HG02763 (cell line): Measurements from ENCODE around the gene PDGFC.

Source experiments
- ATAC-seq: cut with Tn5 transposase; IDR thresholded peaks from one replicate; pipeline ENCODE4 v1.9.1; 2021; ENCODE audit warnings: mild to moderate bottlenecking, moderate library complexity; ENCODE audit not compliant: unreplicated experiment

PDGFC gene

DNA sequence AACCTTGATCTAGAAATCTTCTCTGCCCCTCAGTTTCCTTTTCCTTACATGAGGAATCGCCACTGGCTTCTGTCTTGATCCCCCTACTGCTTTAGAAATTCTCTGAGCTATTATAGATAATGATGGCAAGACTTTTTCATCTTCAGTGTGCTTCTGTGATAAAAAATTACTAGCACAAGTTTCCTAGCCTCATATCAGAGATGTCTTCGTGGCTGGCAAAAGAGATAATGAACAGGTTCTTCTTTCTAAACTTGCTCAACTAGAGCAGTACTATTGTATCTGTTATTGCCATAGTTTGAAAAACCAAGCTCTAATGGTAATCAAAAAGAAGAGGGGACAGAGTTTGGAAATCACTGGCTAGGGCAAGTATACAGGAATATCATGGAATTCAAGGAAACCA is 4.1 kb upstream of the PDGFC start:
- no peak for ATAC-seq

DNA sequence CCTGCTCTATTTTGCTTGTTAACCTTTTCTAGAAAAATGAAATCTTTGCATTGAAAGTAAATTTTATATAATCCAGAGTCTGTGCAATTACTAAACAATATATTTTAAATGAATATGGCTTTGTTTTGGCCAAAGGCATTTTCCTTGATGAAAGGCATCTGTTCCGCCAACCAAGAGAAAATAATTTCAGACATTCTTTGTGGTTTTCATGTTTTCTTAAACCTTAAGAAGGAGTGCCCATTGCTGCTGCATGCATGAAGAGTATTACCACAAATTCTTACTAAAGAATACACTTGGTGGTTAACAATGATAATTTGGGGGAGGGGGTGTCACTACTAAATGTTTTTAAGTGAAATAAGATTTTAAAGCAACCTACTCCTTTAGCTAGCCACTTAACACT is 2.7 kb upstream of the PDGFC start:
- no peak for ATAC-seq

DNA sequence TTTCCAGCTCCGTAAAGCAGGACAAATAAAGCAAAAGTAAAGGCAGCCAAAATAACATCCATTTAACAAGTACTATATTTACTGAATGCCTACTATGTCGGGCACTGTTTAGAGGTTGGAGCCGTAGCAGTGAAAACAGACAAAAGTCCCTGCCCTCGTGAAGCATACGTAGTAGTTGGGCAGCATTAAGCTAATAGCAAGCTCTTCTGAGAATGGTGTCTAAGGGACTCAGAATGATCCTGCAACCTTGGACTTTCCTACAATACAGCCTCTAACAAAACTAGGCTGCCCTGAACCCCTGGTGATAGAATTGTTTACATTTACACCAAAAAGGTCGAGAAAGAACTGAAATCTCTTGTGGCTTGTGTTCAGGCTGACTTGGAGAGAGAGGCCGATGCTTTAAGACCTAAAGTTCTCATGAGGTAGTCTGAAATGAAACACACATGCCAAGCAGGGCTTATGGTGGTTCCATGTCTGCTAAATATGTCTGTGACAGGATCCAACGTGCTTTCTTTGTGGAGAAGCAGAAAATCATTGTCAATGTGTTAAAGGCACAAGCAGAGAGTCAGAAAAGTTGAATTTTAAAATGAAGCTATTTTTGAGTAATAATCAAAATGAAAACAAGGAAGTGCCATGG is 898 bp upstream of the PDGFC start:
- no peak for ATAC-seq

DNA sequence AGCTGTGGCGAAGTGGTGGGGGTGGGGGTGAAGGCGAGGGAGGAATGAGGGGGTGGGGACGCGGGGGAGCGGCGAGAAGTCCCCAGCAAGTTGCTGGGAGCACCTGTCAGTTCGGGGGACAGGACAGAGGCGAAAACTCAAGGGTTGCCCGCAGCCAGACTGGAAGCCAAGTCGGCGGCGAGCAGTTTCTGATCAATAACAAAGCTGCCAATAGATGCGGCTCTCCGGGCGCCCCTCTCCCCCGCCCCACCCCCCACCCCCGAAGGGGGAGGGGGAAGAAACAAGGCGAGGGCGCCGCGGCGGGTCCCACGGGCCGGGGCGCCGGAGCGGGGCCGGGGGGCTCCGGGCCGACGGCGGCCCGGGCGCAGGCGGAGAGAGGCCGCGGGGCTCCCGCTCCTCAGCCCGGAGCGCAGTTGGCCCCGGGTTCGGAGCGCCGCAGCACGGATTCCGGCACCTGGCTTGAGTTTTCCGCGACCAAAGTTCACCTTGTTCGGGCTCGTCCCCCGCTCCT is 379 bp downstream of the PDGFC start:
- no peak for ATAC-seq

DNA sequence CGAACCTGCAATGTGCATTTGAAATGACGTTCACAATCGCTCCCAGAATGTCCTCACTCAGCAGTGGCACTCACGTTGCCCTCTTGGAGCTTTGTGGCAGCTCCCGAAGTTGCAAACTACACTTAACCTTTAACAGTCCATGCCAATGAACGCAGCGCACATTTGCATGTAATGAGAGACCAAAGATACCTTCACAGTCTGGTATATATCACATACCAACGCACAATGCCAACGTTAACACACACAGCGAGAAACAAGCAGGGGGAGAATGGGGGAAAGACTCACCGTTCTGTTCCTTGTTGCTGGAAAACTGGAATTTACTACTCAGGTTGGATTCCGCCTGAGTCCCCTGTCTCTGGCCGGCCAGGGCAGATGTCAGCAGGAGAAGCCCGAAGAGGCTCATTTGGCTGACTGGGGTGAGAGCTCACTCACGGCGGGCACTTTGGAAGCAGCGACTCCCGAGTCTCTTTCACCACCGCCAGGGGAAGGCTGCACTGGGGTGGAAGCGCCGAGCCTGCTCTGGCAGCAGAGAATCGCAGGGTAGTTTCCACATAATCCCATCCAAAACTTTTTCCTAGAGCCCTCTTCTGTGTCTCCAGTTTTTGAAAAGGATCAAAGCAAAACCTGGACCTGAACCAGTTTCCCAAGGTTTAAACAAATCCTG is 966 bp downstream of the PDGFC start:
- no peak for ATAC-seq

DNA sequence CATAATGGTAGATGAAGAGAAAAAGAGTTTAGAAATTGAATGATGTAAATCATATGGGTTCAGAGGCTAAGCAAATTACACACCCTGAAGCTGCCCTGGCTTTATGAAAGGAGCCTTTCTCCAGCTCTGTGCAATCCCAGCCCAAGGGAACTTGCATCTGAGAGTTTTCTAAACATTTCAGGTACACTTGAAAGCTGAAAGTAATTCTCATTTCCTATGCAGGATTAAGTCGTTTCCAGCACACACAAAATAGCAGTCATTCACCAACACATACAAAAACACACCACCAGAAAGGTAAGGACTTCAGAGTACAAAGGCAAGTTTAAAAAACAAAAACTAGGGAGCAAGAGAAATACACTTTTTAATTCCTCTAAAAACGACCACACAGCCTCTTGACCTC is 1.7 kb downstream of the PDGFC start:
- no peak for ATAC-seq

DNA sequence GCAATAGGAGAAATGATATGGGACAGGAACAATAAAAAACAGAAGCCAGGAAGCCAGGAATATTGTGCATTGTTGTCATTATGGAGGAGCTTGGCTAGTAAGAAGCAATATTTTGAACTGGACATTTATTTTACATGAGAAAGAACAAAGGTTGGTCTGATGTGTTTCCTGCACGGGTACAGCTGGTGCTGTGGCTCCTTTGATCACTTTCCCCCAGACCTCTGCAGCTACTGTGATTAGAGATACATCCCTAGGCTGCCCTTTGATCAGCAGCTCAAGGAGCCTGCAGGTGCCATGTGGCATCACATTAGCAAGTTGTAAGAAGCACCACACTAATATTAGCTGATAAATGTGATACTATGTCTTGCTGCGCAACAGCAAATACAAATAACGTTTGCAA is 2.5 kb downstream of the PDGFC start:
- ATAC-seq, result no peak

DNA sequence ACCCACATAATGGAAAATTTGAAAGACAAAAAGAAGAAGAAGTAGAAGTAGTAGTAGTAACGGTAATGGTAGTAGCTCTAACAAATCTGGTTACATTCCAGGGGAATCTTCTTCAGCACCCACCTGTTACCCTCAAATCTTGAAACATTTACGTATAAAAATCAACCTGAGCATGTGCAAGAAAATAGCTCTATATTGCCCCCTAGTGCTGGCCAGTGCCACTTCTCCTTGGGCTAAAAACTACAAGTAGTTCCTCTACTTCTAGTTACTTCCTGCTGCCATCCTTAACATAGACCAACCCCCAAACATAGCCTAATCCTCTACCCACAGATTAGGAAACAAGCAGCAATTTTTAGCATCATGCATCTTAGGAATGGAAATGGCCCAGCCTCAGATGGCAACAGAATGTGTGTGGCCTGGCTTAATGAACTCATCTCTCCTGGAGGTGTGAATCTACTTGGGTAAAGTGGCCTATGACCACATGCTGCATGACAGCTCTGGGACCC is 3.1 kb downstream of the PDGFC start:
- peak; percentile 44 for ATAC-seq

DNA sequence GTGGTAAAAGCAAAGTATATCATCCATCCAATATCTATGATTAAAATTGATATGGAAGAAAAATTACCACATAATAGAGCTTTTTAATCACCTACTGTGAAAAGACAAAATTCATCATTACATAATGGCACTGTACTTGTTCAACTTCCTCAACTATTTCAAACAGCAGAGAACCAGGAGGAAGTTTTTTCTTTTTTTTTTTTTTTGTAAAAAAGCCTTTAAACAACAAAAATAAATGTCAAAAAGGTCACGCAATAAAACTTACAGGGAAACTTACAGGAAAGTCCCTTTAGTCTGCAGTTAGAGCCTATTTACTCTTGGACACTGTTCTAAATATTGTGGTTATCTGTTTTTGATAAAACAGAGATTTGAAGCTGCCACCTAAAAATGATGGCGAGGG is 4.8 kb downstream of the PDGFC start:
- no peak for ATAC-seq

DNA sequence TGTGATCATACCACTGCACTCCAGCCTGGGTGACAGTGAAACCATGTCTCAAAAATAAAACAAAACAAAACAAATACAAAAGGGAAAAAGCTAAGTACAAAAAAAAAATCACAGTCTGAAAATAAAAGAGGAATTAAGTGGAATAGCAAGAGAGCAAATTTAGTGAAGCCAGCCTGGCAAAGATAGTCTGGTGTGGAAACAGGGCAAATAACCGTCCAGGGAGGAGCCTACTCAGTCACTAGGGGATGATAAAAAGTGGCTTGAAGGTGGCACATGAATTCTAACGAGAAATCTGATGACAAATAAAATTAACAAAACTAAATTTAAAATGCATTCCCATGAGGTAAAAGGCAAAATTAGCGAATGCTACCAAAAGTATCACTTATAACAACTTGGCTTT is 8.2 kb downstream of the PDGFC start:
- no peak for ATAC-seq

DNA sequence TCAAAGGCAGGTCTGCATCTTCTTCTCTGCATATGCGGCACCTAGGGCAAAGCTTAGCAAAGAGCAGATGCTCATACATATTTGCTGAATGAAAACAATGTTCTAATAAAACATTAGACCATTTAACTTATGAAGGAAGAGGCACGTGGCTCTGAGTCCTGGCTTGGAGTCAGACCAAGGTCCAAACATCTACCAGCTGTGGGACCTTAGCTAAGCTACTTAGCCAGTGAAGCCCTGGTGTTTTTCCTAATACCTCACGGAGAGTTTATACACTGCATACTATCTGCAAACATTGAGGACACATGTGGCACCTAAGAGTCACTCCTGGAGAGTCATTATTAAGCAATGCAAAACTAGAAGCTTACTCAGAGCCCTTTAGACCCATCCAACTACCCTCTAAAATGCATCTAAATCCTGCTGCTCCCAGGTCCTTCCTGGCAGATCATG is 9.0 kb downstream of the PDGFC start:
- no peak for ATAC-seq

DNA sequence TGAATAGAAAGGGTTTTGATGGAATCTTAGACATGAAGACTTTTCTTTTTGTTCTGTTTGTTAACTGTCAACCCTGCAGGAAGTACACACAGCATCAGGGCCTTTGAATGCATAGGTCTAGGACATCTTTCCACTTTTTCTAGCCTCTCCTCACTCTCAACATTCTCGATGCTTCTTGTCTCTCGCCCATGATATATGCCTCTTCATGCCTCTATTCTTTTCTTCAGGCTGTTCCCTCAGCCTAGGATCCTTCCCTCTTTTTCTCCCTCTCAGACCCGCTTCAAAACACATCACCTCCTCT is 9.6 kb downstream of the PDGFC start:
- ATAC-seq, result no peak

DNA sequence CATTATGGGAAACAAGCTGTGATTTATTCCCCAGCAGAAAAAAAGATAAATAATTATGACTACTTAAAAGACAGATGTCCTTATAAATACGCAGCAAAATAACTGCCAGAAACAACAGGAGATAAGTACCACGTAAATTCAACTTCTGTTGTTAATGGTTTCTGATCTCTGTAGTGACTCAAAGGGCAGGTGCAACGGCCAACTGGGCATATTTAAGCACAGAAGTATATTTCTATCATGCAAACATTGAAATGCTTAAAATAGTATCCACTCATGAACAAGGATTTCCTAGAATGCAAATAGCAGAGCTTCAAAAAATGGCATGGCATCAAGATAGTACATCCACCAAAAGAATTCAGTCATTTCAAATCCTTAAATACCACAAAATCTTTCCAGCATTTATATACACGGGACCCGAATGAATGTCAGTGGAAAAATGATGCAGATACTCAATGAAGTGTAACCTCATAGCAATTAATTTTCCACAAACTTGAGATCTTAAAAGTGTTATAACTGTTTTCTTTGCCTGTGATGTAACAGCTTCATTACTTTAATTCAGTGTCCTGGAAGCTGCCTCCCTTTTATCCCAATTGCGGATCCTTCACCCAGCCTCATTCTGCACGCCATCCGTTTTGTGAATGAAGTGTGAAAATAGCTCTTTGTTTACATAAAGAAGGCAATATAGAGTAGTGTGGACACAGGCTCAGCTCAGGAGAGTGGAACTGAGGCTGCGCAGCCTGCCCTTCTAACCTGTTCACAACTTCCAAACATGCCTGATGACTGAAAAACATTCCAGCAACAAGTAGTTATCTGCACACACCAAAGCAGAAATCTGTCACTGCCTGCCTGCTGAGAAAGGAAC is 10.2 kb downstream of the PDGFC start:
- no peak for ATAC-seq

DNA sequence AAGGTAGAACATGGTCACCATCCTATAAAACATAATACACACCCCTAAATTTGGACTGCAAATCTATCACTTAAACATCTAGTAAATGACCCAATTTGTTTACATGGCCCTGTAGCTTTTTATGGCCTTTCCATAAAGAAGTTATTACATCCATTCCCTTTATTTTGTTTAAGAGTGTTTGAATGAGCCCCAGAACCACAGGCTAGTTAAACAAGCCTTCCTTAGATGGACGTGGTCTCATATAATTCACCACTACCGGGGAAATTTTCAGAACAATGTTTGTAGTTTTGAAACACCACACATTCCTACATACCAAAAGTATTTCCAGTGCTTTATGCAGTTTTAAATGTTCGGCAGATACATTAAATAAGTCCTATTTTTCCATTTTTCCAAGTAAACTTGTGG is 12.3 kb downstream of the PDGFC start:
- no peak for ATAC-seq

DNA sequence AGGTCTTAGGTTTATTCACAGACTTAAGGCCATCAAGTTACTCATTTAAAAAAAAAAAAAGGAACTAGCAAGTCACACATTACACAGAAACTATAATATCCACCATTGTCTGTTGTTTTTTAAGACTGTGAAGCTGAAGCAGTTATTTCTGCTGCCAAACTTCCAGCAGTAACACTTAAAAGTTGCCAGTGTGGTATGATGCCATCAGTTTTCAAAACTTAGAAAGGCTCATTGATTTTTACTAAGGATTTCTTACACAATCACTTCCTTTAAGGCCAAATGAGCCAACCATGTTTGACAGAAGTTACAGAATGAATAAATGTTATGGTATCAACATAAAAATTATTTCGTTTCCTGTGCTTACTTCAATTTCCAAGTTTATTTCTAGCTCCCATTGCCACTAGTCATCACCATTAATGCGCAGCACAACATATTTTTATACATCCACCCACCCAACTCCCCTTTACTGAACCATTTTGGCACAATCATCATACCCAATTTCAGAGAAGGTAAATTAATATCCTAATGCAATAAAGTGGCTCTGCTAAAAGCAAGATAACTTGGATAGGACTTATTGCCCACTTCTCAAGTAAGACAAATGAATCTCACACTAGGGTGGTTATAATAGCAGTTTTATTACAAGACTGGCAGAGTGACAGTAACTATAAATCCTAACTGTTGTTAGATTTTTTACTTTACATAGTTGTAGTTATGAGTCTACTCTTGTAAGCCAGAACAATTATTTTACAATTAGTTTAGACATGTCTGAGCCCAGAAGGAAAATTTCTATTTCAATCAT is 13.1 kb downstream of the PDGFC start:
- no peak for ATAC-seq

DNA sequence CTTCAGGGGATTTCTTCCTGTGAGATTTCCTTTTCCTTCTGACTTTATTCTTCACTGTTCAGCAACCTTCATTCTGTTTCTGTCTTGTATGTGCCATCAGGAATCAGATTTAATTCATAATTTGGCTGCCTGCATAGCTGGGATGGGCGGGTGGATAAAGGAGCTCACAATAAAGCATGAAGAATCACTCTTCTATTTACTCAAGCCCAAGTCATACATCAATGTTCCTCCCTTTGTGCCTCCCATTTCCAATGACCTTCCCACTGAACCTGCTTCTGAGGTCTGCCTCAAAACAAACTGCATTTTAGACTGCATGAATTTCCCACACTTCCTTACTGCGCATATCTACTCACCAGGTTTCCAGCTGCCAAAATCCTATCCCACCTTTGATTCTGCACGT is 14.0 kb downstream of the PDGFC start:
- ATAC-seq, result no peak

DNA sequence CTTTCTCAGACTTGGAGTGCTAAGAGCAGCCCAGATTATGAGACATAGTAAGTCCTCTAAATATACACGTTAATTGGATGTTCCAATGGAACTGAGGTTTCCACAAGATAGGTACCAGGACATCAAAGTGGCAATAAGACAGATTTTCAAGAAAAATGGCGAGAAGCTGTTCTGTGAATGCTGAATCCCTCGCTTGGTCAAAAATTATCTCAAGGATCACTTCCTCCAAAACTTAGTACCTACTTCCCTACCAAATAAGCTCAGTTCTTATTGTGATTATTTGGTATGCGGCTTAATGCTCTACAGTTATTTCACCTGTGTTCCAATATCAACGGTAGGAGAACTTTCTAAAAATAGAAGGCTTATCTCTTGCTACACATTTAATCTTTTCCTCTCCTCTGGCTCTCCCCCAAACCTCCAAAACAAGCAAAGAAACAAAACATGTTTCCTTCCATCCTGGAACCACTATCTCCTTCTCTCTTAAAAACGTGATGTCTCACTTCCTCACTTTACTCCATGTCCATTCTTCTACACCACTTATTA is 14.7 kb downstream of the PDGFC start:
- no peak for ATAC-seq

DNA sequence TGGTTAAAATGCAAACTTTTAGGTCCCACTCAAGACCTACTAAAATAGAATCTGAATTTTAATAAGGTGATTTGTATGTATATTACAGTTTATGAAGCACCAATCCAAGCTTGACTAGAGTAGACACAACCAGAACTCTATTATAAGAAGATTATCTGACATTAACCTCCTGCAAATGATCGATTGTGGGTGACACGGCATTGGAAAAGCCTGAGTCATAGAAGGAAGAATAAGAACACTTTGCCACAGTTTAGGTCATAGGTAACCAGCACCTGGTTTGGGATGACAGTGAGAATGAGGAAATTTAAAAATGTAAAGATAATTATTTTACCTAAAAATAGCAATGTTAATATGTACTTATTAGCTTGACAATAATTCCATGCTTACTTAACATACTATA is 15.2 kb downstream of the PDGFC start:
- ATAC-seq, result no peak

DNA sequence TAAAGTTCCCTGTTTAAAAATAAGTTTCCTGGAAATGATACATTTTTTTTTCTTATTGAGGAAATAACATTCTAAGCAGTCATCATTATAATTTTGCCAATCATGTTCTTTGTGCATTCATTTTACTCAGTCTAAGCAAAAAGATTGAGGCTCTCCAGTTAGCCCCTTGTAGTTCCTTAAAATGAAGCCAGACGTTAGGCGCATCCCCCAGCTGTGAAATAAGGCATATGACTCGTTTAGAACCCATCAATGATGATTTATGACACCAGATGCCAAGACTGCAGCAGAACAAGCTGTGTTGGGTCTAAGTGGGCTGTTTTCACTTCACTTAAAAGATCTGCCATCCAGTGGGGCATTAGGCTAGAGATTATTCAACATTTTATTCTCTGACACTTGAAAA is 17.0 kb downstream of the PDGFC start:
- ATAC-seq, result no peak

DNA sequence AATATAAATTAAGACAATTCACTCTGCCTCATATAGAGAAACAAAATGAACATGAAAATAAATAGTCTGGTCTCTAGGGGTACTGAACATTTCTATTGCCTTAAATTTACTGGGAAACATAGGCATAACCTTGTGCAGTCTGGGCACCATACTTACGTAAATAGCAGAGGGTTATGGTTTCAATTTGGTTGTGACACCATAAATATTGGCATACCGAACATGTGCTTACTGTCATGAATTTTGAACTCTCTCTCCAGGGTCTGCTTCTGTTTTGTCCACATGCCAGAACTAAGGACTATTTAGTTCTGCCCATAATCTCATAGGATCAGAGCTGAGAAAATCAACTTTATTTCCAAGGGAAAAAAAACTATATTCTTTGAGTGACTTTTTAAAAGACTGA is 17.6 kb downstream of the PDGFC start:
- ATAC-seq, result no peak

DNA sequence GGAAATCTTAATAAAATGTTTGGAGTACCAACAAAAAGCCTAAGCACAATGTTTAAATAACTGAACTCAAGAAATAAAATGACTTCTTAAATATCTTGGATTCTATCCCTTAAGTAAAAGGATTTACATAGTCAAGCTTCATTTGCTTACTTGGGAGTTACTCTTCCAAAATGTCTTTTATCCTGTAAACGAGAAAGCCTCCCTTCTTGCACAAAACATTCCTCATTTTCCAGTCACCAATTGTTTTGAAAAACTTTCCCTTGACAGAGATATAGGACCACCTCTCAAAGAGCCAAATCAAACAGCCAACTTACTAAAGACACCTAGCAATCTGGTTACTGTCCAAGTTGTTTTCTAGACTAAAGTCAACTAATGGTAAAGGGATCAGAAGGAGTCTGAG is 18.6 kb downstream of the PDGFC start:
- no peak for ATAC-seq
